ENCODE measurements around the gene WDFY4.

WDFY4 gene

DNA sequence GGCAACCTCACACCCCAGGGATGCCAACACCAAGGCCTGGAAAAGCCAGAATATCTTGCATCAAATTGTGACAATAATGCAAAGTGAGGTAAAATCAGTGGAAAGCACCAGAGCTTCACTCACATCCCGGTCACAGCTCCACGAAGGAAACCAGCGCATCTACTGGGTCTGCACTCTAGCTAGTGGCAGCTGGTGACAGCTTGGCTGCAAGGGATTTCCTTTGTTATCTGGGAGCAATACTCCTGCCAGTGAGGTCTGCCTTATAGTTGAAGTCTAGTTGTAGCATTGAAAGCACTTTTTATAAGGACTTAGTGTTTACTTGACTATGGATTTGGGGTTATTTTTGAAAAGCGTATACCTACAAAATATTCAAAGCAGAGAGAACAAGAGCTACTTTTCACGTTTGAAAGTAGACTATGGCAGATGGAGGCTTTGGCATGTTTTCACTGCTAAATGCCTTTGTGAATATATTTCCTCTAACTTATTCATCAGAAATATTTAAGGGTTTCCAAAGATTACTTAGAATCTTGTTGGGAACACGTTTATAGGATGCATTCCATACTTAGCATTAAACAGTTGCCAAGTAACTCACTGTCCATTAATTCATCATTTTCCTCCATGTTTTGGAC, 26.1 kb downstream of the WDFY4 start:
- no peak for DNase-seq

DNA sequence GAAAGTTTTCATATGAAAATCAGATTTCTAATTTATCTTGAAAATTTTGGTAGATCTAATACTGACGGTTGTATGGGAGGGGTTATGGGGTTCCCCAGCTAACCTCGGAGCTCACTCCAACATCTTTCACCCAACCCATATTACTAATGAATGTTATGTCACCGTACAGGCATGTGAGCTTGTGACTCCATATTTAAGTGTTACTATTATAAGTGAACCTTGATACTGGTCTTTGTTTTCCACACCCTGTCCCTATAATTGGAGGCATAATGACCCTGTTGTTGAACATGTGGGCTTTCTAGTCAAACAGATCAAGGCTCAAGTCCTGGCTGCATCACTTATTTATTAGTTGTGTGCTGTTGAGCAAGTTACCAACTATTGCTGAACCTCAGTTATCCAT, 27.2 kb downstream of the WDFY4 start:
- no peak for DNase-seq

DNA sequence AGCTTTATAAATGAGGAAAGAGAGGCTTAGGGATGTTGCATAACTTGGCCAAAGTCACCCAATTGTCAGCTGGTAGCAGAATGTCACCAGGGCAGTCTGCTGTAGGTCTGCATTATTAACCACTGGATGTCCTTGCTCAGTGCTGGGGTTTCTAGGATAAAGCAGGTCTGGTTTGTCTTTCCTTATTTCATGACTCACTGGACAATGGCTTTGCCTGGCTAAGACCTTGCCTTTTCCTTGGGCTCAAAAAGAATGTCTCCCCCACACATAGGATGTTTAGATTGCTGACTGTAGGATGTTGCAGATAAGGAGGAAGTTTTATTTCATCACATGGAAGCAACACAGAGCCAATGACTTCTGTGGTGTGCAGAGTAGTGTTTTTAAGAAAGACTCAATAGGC, 29.4 kb downstream of the WDFY4 start:
- no peak for DNase-seq

DNA sequence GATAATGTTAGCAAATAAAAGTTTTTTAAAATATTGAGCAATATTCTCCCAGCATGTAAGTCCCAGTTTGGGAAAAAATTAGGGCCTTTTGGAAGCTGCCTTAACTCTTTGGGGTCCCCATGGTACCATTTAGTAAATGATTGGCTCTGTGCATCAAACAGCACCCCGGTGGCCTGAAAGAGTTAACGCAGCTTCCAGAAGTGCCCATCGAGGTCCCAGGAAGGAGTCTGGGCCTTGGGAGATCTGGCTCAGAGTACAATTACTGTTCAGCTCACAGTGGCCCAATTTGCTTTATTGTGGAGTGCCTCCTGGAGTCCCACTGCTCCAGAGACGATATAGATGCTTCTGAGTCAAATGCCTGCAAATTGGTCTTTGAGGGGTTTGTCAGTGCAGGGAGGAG, 31.7 kb downstream of the WDFY4 start:
- DNase-seq = no peak

DNA sequence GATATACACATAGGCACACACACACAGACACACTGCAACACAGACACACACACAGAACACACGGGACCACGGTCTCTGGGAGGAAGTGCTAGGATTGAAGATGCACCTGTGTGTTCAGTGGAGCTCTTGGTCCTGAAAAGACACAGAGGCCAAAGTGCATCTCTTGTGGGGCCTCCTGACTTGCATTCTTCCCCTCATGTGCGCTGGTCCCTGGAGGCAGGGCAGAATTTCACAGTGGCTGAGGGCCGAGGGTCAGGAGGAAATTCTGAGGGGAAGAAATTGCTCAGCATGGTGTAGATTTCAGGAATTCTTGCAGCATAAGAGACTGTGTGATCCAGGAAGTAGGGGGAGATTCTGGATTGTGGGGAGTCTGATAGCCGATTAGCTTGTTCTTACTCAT, 35.9 kb downstream of the WDFY4 start:
- DNase-seq = no peak

DNA sequence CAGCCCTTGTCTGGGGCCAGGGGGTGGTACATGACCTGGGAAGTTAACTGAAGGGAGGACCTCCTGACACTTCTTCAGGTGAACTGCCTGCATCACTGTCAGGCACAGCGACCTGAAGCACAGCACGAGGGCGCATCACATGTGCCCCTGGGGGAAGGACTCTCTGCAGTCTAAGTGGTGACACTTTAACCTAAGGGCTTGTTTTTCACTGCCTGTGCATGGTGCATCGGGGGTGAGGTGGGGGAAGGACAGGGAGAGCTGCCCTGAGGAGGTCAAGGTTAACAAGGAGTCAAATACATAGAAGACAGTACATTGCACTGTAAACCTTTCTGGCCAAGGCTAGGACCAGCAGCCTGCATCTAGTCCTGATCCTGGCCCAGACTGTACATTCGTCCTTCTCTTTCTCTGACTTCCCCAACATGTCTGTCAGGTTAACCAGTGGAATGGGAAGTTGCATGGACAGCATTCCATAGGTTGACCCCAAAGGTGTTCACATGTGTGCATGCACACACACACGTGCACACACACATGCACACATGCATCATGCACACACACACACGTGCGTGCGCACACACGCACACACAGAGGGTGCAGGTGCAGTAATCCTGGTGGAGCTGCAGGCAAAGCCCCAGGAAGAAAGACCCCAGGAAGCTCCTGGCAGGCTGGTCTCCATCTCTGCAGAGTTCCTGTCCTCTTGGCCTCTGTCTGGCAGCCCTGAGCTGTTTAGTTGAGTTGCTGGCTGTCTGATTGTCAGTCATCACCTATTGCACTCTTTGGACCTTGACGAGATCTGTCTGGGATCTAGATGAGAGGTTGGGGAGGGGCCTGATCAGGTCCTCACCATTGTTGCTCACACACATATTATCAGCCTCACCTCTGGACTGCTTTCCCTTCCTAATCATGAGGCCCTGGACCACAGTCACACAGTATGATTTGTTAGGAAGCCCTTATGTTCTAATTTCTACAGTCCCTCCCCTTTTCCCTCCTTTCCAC, 37.8 kb downstream of the WDFY4 start:
- DNase-seq = no peak

DNA sequence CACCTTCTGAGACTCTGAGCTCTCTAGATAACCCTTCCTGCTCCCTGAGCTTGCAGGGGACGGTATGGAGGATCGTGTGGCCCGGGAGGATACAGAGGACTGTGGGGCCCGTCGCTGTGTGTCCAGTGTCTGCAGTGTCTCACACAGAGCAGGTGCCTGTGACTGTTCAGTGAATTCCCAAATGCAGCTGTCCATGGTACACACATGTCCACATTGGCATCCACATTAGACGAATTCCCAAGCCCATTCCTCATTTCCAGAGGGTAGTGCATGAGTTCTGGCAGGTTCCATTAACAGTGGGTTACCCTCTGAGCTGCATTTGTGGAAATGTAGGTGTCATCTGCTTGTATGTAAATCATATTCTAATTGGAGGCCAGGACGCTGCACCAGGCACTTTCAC, 39.5 kb downstream of the WDFY4 start:
- no peak for DNase-seq

DNA sequence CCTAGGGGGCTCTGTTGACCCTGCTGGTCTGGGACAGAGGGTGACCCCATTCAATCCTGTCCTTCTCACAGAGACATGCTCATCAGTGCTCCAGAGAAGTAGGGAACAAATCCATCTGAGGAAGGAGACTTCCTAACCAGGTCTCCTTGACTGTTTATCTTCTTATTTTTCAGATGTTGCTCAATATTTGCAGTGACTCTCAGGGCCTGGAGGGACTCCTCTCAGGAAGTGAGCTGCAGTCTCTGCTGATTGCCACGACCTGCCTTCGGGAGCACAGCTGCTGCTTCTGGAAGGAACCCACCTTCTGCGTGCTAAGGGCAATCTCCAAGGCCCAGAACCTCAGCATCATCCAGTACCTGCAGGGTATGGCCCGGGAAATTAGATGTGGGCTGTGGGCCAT, 41.0 kb downstream of the WDFY4 start:
- no peak for DNase-seq

DNA sequence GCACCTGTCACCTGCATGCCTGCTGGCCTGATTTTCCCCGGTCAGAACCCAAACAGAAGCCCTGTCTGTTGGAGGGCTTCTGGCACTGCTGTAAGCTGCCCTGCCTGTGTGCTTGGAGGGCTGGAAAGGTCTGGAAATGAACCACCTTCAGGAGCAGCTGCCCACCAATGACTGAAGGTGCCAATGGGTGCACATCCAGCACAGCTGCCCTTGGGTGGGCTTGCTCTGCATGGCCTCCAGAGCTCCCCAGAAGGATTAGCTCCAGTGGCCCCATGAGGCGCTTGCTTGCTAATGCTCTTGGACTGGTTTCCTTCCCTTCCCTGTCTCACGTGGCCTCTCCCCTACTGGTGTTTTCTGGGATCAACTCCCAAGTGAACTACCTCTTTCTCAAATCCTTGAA, 43.2 kb downstream of the WDFY4 start:
- no peak for DNase-seq

DNA sequence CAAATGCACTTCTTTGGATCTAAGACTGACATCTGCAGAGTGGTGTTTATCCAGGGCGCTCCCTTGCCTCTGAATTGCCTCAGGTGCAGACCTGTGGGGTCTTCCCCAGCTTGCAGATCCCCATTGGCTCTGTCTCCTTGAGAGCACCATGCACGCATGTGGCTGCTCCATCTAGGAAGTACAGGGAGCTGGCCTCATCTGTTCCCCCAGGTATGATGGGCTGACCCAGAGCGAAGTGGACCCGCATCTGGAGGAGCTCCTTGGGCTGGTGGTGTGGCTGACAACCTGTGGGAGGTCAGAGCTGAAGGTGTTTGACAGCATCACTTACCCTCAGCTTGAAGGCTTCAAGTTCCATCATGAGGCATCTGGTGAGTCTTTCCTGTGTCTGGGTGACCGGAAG, 44.5 kb downstream of the WDFY4 start:
- DNase-seq = no peak

DNA sequence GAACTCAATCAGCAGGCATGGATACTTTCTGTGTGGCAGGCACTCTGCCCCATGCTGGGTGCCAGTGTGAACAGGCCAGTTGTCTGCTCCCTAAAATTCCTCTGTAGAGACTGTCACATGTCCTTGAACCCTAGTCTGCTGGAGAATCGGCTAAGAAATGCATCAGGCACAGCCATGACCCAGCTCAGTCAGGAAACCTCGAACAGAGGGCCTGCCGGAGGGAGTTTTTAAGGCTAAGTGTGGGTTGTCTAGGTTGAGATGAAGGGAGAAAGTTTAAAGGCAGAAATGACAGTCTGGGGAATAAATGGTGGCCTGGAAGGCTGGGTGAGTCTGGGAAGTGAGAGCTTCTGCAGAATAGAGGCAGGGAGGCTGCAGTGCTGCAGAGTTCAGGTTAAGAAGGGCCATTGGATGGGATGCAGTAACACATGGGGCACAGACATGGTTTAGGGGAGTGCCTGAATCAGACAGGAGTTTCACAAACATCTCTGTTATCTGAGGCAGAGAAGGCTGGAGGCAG, 45.3 kb downstream of the WDFY4 start:
- no peak for DNase-seq

DNA sequence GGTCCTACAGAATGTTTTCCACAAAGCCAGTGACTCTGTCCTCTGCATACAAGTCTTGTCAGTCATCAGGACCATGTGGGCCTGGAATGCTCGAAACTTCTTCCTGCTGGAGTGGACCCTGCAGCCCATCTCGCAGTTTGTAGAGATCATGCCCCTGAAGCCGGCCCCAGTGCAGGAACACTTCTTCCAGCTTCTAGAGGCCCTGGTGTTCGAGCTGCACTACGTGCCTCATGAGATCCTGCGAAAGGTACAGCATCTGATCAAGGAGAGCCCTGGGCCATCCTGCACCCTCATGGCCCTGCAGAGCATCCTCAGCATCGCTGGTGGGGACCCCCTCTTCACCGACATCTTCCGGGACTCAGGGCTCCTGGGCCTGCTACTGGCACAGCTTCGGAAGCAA, 46.5 kb downstream of the WDFY4 start:
- DNase-seq = no peak

DNA sequence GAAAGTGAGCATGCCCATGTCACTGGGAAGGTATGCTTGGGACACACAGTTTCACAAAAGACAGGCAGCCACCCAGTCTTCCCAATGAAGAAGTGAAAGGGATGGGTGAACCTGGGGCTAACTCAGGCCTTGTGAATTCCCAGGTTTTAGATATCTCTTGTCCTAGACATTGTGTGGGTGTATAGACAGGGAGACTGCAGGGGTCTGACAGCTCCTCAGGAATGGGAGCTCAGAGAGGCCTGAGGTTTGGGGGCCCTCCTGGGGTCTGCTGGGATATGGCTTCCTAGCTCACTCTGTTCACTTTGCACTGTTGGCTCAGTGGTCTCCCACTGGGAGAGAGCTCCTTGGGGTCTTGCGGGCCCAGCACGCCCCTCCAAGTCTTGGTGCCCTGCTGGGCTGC, 47.0 kb downstream of the WDFY4 start:
- no peak for DNase-seq

DNA sequence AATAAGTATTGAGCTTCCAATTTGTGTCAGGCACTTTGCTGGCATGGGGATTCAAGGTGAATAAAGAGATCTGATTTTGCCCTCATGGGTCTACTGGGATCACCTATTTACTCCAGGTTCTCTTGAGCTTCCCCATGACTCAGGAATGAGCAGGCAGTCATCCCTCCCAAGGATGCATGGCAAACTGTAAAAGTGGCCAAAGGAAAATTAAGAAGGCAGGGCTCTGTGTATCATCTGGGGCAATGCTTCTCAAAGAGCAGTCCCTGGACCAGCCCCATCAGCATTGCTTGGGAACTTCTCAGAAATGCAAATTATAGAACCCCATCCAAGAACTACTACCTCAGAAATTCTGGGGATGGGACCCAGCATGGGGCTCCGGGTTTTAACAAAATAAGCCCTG, 48.7 kb downstream of the WDFY4 start:
- DNase-seq = no peak

DNA sequence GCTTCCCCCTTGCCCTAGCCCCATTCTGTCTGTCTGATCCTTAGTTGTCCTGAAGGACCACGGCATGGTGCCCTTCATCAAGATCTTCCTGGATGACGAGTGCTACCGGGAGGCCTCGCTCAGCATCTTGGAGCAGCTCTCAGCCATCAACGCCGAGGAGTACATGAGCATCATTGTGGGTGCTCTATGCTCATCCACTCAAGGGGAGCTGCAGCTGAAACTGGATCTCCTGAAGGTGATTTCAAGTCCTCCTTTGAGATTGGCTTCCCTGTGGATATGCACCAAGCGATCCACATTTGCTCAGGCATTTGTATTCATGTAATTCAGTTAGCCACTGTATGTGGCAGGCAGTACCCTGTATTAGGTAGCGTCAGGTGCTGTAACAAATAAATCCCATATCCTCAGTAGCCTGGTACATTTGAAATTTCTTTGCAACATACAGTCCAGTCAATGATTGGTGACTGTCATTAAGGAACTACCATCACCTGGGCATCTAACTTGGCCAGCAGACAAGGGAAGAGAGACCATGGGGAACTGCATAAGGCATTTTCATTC, 51.2 kb downstream of the WDFY4 start:
- DNase-seq = no peak

DNA sequence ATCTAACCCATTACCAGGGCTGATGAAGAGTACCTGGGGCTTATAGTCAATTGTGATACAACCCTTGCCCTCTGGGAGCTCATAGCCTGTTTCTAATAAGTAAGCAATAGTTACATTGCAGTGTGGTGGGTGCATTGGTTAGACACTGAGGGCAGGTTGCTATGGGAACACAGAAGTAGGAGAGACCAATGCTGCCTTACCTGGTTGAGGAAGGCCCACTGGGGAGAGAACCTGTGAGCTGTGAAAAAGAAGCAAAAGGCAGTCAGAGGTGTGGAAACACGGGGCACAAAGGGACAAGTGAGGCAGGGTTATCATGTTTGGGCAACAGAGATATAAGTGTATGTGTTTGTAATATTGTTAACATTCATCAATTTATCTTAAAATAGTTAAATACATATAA, 51.9 kb downstream of the WDFY4 start:
- no peak for DNase-seq

DNA sequence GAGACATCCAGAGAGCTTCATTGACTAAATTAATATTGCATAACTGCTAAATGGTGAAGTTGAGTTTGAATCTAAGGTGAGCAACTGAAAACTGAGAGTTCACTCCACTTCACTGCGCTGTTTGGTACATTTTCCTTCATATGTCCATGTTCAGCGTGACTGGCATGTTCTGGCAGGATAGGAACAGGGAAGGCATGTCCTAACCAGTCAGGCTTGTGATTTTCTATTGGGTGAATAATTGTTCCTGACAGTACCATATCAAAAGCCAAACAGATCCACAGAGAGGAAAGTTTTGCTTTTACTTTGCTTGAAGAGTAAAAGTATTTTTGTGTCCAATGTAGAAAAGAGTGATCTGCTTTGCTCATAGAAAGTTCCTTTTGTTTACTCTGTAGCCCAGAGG, 53.2 kb downstream of the WDFY4 start:
- DNase-seq = peak; percentile 77

DNA sequence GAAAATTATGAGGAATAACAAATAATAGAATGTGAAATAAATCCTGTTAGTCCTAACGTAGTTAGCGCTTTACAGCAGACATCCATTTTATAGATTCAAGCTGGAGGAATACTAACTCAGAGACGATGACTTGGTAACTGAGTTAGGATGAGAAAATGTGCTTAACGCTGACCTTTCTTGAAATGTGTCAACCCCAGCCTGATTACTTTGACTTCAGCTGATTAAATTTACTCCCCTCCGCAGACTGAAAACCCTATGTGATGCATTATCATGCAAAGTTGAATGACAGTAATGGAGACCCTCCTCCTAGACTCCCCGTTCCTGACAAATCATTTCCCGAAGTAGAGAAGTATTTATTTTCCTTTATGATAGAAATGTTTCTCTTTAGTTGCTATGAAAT, 54.5 kb downstream of the WDFY4 start:
- DNase-seq = no peak

DNA sequence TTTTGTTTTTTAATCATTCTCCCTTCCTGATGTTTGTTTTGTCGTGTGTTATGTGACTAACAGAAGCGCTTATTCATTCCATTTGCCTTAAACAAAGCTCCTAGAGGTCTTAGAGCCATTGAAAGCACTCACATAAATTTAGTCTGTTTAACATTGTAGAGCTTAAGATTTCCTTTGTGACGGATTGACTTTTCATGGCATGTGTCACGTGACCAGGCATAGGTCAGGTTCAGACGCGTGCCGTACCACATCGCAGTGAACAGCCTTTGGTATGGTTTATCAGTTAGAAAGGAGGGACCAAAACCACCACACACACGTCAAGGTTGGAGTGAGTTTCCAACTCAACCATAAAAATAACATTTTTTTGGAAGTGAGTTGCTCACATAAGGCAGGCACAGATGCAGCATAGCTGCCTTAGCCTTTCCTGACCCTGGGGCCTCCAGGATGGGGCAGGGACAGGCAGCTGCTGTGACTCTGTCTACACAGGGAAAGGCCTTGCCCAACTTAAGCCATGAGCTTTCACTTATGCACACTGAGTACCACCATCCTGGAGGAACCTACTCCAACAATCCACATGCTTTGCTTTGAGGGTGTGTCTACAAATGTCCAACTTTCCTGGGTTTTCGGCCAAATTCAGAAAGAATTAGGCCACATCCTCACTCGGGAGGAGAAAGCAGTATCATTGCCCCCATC, 55.5 kb downstream of the WDFY4 start:
- no peak for DNase-seq

DNA sequence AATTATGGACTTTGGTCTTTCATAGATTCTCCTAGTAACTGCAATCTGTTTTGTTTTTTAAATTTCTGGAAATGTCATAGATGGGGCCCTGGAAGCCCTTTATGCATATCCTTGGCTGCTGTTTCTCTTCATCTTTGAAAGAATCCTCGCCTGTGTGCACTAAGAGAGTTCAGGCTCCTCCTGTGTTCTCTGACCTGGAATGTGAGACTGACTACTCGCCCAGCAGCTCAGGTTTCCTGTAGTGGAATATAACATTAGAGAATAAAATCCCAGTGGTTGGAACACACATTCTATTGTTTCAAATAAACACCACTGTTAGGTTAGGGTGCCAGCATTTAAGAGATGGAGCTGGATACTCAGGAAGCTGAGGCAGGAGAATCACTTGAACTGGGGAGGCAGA, 56.3 kb downstream of the WDFY4 start:
- no peak for DNase-seq

DNA sequence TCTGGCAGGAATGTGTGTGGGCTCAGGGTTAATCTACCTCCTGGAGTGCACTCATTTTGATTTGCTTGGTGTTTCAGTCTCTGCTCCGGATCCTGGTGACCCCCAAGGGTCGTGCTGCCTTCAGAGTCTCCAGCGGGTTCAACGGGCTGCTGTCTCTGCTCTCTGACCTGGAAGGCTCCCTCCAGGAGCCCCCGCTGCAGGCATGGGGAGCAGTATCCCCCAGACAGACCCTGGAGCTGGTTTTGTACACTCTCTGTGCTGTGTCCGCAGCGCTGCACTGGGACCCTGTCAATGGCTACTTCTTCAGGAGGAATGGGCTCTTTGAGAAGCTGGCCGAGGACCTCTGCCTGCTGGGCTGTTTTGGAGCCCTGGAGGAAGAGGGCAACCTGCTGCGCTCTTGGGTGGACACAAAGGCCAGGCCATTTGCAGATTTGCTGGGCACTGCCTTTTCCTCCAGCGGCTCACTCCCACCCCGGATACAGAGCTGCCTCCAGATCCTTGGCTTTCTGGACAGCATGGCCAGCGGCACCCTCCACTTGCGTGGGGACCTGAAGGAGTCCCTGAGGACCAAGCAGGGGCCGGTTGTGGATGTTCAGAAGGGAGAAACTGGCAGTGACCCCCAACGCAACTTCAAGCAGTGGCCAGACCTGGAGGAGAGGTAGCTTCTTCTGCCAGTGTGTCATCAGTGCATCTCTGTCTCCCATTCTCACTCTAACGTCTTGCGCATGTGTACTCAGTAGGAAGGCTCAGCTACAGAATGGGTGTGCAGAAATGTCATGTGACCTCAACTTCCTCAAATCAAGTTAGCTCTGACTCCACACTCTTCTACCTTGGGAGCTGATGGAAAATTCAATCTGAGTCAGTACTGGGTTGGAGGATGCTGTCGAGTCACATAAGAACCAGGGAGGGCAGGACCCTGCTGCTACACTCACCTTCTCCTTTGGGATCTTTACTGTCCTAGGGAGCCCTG, 58.5 kb downstream of the WDFY4 start:
- DNase-seq = no peak

DNA sequence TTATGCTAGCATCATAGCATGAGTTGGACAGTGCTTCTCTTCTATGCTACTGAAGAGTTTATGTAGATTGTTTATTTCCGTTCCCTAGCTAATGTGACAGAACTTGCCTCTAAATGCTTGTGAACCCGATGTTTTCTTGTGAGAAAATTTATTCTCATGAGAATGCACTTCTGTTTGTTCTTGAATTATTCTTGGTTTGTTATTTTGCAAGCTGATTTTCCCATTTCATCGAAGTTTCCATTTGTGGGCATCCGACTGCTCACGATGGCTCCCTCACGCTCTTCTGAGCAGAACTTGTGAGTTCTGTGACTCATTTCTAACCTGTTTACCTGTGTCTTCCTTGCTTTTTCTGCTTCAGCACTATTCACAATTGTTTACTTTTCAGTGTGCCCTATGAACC, 59.9 kb downstream of the WDFY4 start:
- DNase-seq = no peak
